IPS-NIHi11 (cell line): ENCODE measurements around the gene ALOX5AP.

Experiments used
- DNase-seq: peaks from one replicate; pipeline ENCODE4 v3.0.0; 2012; ENCODE audit warnings: mixed read lengths, low spot score

The ALOX5AP gene

GRCh38 chr13:30714629-30715371 lies 20.5 kb upstream of the ALOX5AP start:
- no peak for DNase-seq

GRCh38 chr13:30715372-30715756 lies 20.0 kb upstream of the ALOX5AP start:
- DNase-seq = no peak

- no peak for DNase-seq
These were observed 19.5 kb upstream of the ALOX5AP start for GRCh38 chr13:30715837-30716236.

GRCh38 chr13:30718661-30719524 lies 16.4 kb upstream of the ALOX5AP start:
- no peak for DNase-seq

GRCh38 chr13:30719525-30719914 lies 15.8 kb upstream of the ALOX5AP start:
- no peak for DNase-seq

GRCh38 chr13:30720172-30720869 lies 15.0 kb upstream of the ALOX5AP start:
- no peak for DNase-seq

- DNase-seq = no peak
These were observed 13.4 kb upstream of the ALOX5AP start for GRCh38 chr13:30721936-30722335.

- DNase-seq = no peak
These were observed 13.0 kb upstream of the ALOX5AP start for GRCh38 chr13:30722361-30722760.

GRCh38 chr13:30724778-30725177 lies 10.6 kb upstream of the ALOX5AP start:
- no peak for DNase-seq

- DNase-seq = no peak
These were observed 9.8 kb upstream of the ALOX5AP start for GRCh38 chr13:30725326-30726085.

- no peak for DNase-seq
These were observed 9.2 kb upstream of the ALOX5AP start for GRCh38 chr13:30726192-30726591.

GRCh38 chr13:30727491-30728355 lies 7.6 kb upstream of the ALOX5AP start:
- DNase-seq = no peak

- DNase-seq = no peak
These were observed 5.5 kb upstream of the ALOX5AP start for GRCh38 chr13:30729801-30730200.

- peak; percentile 56 for DNase-seq
These were observed 4.8 kb upstream of the ALOX5AP start for GRCh38 chr13:30730526-30730925.

- no peak for DNase-seq
These were observed 3.8 kb upstream of the ALOX5AP start for GRCh38 chr13:30731361-30732045.

- no peak for DNase-seq
These were observed 3.3 kb upstream of the ALOX5AP start for GRCh38 chr13:30732046-30732390.

- no peak for DNase-seq
These were observed 904 bp upstream of the ALOX5AP start for GRCh38 chr13:30734439-30734838.

- no peak for DNase-seq
These were observed 481 bp downstream of the ALOX5AP start for GRCh38 chr13:30735872-30736175.

GRCh38 chr13:30736461-30737320 lies 1.3 kb downstream of the ALOX5AP start:
- DNase-seq = no peak
